GM19035 (cell line): ENCODE results near the gene TOLLIP.
"Not testable (repeated sequence)": the region's sequence is repeated elsewhere in the genome, so short reads cannot be mapped to it uniquely, and the experiment has no call there.

Experiments
- ATAC-seq: cut with Tn5 transposase; IDR thresholded peaks from one replicate; pipeline ENCODE4 v1.9.1; 2021; ENCODE audit not compliant: unreplicated experiment

Gene TOLLIP

DNA sequence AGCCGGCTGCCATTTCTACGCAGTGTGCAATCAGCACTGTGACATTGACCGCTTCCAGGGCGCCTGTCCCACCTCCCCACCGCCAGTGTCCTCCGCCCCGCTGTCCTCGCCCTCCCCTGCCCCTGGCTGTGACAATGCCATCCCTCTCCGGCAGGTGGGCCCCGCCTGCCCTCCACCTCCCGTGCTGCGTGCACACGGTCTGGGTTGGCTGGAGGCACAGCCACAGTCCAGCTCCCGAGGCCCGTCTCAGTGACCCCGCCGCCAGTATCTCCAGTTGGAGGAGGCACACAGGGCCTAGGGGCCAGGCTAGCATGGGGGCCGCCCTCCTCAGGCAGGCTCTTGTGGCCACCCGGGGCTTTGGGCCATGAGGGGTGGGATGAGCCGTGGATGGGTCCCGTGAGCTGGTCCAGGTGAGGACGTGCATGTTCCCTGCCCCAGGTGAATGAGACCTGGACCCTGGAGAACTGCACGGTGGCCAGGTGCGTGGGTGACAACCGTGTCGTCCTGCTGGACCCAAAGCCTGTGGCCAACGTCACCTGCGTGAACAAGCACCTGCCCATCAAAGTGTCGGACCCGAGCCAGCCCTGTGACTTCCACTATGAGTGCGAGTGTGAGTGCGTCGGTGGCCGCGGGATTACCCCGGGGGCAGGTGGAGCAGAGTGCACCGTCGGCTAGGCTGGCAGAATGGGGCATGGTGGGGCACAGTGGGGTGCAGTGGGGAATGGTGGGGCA lies 56.9 kb downstream of the TOLLIP start:
- ATAC-seq: no peak

DNA sequence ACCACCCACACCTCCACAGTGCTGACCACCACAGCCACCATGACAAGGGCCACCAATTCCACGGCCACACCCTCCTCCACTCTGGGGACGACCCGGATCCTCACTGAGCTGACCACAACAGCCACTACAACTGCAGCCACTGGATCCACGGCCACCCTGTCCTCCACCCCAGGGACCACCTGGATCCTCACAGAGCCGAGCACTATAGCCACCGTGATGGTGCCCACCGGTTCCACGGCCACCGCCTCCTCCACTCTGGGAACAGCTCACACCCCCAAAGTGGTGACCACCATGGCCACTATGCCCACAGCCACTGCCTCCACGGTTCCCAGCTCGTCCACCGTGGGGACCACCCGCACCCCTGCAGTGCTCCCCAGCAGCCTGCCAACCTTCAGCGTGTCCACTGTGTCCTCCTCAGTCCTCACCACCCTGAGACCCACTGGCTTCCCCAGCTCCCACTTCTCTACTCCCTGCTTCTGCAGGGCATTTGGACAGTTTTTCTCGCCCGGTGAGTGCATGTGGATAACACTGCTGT lies 58.1 kb downstream of the TOLLIP start:
- ATAC-seq: no peak

DNA sequence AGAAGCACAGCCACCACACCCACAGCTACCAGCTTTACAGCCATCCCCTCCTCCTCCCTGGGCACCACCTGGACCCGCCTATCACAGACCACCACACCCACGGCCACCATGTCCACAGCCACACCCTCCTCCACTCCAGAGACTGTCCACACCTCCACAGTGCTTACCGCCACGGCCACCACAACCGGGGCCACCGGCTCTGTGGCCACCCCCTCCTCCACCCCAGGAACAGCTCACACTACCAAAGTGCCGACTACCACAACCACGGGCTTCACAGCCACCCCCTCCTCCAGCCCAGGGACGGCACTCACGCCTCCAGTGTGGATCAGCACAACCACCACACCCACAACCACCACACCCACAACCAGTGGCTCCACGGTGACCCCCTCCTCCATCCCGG lies 59.0 kb downstream of the TOLLIP start:
- ATAC-seq: not testable (repeated sequence)

DNA sequence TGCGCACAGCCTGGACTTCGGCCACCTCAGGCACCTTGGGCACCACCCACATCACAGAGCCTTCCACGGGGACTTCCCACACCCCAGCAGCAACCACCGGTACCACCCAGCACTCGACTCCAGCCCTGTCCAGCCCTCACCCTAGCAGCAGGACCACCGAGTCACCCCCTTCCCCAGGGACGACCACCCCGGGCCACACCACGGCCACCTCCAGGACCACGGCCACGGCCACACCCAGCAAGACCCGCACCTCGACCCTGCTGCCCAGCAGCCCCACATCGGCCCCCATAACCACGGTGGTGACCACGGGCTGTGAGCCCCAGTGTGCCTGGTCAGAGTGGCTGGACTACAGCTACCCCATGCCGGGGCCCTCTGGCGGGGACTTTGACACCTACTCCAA lies 60.5 kb downstream of the TOLLIP start:
- not testable (repeated sequence) for ATAC-seq

DNA sequence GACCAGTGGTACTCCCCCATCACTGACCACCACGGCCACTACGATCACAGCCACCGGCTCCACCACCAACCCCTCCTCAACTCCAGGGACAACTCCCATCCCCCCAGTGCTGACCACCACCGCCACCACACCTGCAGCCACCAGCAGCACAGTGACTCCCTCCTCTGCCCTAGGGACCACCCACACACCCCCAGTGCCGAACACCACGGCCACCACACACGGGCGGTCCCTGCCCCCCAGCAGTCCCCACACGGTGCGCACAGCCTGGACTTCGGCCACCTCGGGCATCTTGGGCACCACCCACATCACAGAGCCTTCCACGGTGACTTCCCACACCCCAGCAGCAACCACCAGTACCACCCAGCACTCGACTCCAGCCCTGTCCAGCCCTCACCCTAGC lies 62.4 kb downstream of the TOLLIP start:
- ATAC-seq: not testable (repeated sequence)

DNA sequence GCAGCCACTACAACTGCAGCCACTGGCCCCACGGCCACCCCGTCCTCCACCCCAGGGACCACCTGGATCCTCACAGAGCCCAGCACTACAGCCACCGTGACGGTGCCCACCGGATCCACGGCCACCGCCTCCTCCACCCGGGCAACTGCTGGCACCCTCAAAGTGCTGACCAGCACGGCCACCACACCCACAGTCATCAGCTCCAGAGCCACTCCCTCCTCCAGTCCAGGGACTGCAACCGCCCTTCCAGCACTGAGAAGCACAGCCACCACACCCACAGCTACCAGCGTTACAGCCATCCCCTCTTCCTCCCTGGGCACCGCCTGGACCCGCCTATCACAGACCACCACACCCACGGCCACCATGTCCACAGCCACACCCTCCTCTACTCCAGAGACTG lies 63.1 kb downstream of the TOLLIP start:
- not testable (repeated sequence) for ATAC-seq

DNA sequence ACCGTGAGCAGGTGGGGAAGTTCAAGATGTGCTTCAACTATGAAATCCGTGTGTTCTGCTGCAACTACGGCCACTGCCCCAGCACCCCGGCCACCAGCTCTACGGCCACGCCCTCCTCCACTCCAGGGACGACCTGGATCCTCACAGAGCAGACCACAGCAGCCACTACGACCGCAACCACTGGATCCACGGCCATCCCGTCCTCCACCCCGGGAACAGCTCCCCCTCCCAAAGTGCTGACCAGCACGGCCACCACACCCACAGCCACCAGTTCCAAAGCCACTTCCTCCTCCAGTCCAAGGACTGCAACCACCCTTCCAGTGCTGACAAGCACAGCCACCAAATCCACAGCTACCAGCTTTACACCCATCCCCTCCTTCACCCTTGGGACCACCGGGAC lies 63.7 kb downstream of the TOLLIP start:
- not testable (repeated sequence) for ATAC-seq

DNA sequence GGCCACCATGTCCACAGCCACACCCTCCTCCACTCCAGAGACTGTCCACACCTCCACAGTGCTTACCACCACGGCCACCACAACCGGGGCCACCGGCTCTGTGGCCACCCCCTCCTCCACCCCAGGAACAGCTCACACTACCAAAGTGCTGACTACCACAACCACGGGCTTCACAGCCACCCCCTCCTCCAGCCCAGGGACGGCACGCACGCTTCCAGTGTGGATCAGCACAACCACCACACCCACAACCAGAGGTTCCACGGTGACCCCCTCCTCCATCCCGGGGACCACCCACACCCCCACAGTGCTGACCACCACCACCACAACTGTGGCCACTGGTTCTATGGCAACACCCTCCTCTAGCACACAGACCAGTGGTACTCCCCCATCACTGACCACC lies 64.9 kb downstream of the TOLLIP start:
- not testable (repeated sequence) for ATAC-seq

DNA sequence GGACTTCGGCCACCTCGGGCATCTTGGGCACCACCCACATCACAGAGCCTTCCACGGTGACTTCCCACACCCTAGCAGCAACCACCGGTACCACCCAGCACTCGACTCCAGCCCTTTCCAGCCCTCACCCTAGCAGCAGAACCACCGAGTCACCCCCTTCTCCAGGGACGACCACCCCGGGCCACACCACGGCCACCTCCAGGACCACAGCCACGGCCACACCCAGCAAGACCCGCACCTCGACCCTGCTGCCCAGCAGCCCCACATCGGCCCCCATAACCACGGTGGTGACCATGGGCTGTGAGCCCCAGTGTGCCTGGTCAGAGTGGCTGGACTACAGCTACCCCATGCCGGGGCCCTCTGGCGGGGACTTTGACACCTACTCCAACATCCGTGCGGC lies 65.9 kb downstream of the TOLLIP start:
- not testable (repeated sequence) for ATAC-seq

DNA sequence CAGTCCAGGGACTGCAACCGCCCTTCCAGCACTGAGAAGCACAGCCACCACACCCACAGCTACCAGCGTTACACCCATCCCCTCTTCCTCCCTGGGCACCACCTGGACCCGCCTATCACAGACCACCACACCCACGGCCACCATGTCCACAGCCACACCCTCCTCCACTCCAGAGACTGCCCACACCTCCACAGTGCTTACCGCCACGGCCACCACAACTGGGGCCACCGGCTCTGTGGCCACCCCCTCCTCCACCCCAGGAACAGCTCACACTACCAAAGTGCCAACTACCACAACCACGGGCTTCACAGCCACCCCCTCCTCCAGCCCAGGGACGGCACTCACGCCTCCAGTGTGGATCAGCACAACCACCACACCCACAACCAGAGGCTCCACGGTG lies 66.7 kb downstream of the TOLLIP start:
- not testable (repeated sequence) for ATAC-seq

DNA sequence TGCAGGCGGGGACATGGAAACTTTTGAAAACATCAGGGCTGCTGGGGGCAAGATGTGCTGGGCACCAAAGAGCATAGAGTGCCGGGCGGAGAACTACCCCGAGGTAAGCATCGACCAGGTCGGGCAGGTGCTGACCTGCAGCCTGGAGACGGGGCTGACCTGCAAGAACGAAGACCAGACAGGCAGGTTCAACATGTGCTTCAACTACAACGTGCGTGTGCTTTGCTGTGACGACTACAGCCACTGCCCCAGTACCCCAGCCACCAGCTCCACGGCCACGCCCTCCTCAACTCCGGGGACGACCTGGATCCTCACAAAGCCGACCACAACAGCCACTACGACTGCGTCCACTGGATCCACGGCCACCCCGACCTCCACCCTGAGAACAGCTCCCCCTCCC lies 67.1 kb downstream of the TOLLIP start:
- ATAC-seq: no peak

DNA sequence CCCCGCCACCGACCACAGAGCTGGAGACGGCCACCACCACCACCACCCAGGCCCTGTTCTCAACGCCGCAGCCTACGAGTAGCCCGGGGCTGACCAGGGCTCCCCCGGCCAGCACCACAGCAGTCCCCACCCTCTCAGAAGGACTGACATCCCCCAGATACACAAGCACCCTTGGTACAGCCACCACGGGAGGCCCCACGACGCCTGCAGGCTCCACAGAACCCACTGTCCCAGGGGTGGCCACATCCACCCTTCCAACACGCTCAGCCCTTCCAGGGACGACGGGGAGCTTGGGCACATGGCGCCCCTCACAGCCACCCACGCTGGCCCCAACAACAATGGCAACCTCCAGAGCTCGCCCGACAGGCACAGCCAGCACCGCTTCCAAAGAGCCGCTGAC lies 67.7 kb downstream of the TOLLIP start:
- no peak for ATAC-seq

DNA sequence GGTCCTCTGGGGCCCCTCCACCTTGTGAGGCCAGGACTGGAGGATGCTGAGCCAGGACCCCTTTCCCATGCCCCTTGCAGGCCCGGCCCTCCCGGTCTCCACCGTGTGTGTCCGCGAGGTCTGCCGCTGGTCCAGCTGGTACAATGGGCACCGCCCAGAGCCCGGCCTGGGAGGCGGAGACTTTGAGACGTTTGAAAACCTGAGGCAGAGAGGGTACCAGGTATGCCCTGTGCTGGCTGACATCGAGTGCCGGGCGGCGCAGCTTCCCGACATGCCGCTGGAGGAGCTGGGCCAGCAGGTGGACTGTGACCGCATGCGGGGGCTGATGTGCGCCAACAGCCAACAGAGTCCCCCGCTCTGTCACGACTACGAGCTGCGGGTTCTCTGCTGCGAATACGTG lies 68.7 kb downstream of the TOLLIP start:
- ATAC-seq: no peak

DNA sequence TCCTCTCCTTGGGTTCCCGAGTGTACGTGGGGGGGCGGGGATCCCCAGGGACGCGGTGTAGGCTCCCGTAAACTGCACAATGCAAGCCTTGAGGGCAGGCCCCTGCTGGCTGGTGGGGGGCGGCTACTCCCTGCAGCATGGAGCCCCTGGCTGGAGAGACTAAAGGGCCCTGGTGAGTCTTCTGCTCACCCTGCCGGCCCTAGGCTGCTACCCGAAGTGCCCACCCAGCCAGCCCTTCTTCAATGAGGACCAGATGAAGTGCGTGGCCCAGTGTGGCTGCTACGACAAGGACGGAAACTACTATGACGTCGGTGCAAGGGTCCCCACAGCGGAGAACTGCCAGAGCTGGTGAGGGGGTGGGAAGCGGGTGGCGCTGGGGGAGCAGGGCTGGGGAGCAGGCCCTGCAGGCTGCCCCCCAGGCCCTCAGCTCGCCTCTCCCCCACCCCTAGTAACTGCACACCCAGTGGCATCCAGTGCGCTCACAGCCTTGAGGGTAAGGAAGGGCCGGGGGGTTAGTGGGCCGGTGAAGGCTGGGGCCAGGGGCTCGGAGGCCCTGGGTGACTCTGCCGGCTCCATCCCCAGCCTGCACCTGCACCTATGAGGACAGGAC lies 69.7 kb downstream of the TOLLIP start:
- ATAC-seq: no peak

DNA sequence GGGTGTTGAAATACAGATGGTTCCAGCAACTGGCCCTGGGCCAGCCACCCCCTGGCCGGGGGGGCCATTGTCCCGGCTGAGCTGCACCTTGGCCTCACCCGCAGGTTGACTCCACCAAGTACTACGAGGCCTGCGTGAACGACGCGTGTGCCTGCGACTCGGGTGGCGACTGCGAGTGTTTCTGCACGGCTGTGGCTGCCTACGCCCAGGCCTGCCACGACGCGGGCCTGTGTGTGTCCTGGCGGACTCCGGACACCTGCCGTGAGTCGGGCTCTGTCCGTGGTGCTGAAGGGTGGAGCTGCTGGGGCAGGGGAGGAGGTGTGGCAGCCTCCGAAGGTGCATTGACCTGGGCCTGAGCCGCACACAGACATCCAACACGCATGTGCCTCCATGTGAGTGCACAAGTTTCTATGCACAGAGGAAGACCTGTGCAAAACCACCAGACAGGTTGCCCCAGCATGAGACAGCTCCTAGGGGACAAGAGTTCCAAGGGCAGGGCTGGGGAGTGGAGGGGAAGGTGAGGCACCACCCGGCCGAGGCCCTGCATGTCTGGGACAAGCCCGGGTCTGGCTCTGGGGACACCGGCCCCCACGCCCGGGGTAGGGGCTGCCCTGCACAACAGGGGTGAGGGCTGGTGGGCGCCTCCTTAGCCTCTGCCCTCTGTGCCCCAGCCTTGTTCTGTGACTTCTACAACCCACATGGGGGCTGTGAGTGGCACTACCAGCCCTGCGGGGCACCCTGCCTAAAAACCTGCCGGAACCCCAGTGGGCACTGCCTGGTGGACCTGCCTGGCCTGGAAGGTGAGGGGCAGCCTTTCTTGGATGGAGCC lies 70.5 kb downstream of the TOLLIP start:
- no peak for ATAC-seq

DNA sequence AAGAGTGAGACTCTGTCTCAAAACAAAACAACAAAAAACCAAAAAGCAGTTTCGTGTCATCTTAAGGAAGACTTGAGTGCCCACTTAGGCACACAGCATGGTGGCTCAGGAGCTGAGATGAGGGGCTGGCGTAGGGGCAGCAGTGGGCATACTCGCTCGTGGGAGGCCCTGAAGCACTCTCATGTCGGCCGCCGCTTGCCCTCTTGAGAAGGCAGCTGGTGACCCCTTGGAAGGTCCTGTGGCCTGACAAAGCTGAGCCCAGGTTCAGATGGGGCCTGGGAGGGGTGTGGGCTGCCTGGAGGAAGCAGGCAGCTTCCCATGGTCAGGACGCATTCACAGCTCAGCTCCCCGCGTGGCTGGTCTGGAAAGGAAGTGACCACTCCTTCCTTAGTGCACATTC lies 71.6 kb downstream of the TOLLIP start:
- ATAC-seq: no peak

DNA sequence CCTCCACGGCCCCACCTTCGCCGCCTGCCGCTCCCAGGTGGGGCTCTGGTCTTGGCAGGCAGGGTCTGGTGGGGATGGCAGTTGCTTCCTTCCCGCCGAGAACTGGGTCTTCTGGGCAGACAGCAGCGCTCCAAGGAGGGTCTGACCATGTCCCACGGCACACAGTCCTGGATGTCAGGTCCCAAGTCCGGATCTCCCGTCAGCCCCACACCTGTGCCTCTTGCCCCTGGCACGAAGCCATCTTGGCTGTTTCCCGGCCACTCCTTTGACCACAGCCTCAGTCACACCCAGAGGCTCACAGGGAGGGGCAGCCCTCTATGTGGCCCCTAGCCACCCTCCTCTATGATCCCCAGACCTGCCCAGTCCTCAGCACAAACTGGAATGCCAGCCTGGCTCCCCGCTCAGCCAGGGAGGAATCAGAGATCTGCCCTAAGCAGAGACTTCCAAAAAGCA lies 72.3 kb downstream of the TOLLIP start:
- no peak for ATAC-seq

DNA sequence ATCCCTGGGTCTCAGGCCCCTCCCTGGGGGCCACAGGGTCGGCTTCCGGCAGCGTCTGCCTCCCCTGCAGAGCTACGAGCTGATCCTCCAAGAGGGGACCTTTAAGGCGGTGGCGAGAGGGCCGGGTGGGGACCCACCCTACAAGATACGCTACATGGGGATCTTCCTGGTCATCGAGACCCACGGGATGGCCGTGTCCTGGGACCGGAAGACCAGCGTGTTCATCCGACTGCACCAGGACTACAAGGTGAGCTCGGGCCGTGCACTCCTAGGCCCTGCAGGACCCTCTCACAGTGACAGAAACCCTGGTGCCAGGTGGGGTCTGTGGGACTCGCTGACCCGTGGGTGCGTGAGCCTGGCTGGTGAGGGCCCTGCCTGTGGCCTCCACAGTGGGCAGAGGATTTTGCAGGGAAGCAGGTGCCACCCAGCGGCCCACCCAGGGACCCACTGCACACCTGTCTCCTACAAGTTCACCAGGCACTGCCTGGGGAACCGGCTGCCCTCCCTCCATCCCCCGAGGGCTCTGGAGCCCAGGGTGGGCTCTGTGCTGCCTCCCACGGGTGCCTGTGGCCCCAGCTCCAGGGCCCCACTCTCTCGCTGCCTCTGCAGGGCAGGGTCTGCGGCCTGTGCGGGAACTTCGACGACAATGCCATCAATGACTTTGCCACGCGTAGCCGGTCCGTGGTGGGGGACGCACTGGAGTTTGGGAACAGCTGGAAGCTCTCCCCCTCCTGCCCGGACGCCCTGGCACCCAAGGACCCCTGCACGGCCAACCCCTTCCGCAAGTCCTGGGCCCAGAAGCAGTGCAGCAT lies 72.9 kb downstream of the TOLLIP start:
- ATAC-seq: no peak

DNA sequence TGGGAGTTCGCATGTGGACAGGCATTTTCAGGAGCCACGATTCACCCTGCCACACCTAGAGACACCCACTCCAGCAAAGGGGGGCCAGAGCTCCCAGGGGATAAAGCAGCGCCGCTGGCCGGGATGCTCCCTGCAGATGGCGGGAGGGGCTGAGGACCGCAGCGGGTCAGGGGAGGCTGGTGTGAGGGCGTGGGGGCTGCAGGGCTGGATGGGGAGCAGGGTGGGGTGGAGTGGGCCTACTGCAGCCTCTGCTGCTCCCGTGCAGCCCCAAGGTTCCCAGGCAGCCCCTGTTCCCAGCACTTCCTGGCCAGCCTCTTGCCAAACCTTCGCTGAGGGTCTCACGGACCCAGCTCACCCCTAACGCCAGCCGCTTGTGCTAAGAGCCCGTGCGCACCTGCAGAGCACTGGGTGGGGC lies 73.5 kb downstream of the TOLLIP start:
- no peak for ATAC-seq

DNA sequence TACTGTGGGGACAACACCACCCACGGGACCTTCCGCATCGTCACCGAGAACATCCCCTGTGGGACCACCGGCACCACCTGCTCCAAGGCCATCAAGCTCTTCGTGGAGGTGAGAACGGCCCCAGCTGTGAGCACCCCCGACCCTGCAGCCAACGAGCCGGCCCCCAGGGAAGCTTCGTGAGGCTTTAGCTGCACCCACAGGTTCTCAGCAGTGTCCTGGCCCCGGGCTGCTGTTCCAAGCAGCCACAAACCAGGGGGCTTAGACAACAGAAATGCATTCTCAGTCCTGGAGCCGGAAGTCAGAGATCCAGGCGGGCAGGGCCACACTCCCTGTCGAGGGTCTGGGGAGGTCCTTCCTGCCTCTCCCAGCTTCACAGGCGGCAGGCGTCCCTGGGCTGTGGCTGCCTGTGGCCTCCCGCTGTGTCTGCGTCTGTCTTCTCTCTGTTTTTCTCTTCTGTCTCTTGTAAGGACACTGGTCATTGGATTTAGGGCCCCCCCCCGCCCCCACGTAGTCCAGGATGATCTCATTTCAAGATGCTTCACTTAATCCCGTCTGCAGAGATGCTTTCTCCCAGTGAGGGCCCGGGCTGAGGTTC lies 74.0 kb downstream of the TOLLIP start:
- no peak for ATAC-seq
